Osteoblast (primary cell): Measurements from ENCODE around the gene NPR3. TPM values are rescaled to one million over a fixed set of nuclear protein-coding genes. Genes with fewer than 3 reads are reported as not detected.

Experiments
- DNase-seq: peaks from one replicate; pipeline ENCODE4 v3.0.0; 2011; ENCODE audit warnings: low spot score, mixed read lengths; ENCODE audit not compliant: insufficient read length; ENCODE audit errors: missing footprints
- H2AFZ ChIP-seq: 2 replicates; pipeline ENCODE4 v1.6.0; 2011; ENCODE audit warnings: mild to moderate bottlenecking, low read length
- H3K27ac ChIP-seq: 2 replicates; pipeline ENCODE4 v1.5.1; 2011; ENCODE audit warnings: mild to moderate bottlenecking, low read depth, low read length, moderate library complexity
- H3K27me3 ChIP-seq: 2 replicates; pipeline ENCODE4 v1.6.0; 2012; ENCODE audit warnings: mild to moderate bottlenecking, control low read depth, inconsistent platforms, low read length, moderate library complexity; ENCODE audit not compliant: insufficient read depth
- H3K36me3 ChIP-seq: 2 replicates; pipeline ENCODE4 v1.5.1; 2011; ENCODE audit warnings: mild to moderate bottlenecking, low read length, control low read depth, moderate library complexity; ENCODE audit not compliant: insufficient read depth
- H3K4me1 ChIP-seq: 2 replicates; pipeline ENCODE4 v1.5.1; 2011; ENCODE audit warnings: mild to moderate bottlenecking, low read length, control low read depth, moderate library complexity; ENCODE audit not compliant: insufficient read depth
- H3K4me2 ChIP-seq: 2 replicates; pipeline ENCODE4 v1.6.0; 2011; ENCODE audit warnings: mild to moderate bottlenecking, low read length; ENCODE audit not compliant: insufficient read depth
- H3K4me3 ChIP-seq: fragments of 200-600 bp; sonication (generic); 3 replicates; pipeline ENCODE4 v1.5.1; 2012; ENCODE audit warnings: mild to moderate bottlenecking, low read length, inconsistent platforms; ENCODE audit not compliant: insufficient read depth
- H3K79me2 ChIP-seq: 2 replicates; pipeline ENCODE4 v1.6.0; 2012; ENCODE audit warnings: mild to moderate bottlenecking, low read length, control low read depth, inconsistent platforms; ENCODE audit not compliant: insufficient read depth
- H3K9me3 ChIP-seq: 2 replicates; pipeline ENCODE4 v1.5.1; 2011; ENCODE audit warnings: low read depth, low read length, control low read depth
- H4K20me1 ChIP-seq: 2 replicates; pipeline ENCODE4 v1.6.0; 2012; ENCODE audit warnings: mild to moderate bottlenecking, low read length, control low read depth; ENCODE audit not compliant: insufficient read depth
- total RNA-seq: library from RNA; depleted of rRNA; stranded (reverse); fragments of >200 nt; gene quantifications from 2 replicates; pipeline ENCODE4 v1.2.3, GENCODE V29; 2012
- TF ChIP-seq, protein P1 (sequence below): IDR thresholded peaks from 2 replicates; pipeline ENCODE4 v1.5.1; 2011; ENCODE audit warnings: mild to moderate bottlenecking, low read depth, low read length, moderate library complexity; ENCODE audit errors: extremely low read depth

The NPR3 gene
- total RNA-seq, 1 donor: 92.3 TPM

DNA sequence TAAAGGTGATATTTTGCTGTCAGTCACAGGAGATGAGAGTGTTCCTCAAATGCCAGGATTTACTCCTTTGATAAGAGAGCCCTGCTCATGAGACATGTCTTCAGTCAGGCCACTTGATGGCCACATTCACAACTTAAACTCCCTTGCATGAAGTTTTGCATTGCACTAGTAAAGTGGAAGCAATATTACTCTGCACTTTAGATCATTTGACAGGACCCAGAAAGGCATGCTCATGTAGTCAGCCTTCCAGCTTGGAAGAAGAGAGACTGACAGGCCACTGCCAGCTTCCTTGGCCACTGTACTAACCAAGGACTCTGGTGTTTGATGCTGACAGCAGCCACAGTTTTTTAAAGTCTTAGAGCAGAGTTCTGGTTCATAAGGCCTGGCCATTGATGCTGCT is 42.6 kb downstream of the NPR3 start:
- Histone ChIP-seq H2AFZ (no peak overlapping the region), H3K79me2 (peaks cover 41% of the 10 kb centered on the region), H3K4me1 (peaks cover 27% of the 10 kb centered on the region), H3K36me3 (peaks cover 7% of the 10 kb centered on the region), H4K20me1 (no peaks in the 10 kb centered on the region), H3K4me2 (peak overlapping the region; percentile 1), H3K27me3 (no peaks in the 10 kb centered on the region), H3K27ac (peak overlapping the region; percentile 88), H3K4me3 (no peak overlapping the region), H3K9me3 (no peaks in the 10 kb centered on the region)
- TF ChIP-seq, protein P1, sequence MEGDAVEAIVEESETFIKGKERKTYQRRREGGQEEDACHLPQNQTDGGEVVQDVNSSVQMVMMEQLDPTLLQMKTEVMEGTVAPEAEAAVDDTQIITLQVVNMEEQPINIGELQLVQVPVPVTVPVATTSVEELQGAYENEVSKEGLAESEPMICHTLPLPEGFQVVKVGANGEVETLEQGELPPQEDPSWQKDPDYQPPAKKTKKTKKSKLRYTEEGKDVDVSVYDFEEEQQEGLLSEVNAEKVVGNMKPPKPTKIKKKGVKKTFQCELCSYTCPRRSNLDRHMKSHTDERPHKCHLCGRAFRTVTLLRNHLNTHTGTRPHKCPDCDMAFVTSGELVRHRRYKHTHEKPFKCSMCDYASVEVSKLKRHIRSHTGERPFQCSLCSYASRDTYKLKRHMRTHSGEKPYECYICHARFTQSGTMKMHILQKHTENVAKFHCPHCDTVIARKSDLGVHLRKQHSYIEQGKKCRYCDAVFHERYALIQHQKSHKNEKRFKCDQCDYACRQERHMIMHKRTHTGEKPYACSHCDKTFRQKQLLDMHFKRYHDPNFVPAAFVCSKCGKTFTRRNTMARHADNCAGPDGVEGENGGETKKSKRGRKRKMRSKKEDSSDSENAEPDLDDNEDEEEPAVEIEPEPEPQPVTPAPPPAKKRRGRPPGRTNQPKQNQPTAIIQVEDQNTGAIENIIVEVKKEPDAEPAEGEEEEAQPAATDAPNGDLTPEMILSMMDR: peak; percentile 21
- peak; percentile 27 for DNase-seq

DNA sequence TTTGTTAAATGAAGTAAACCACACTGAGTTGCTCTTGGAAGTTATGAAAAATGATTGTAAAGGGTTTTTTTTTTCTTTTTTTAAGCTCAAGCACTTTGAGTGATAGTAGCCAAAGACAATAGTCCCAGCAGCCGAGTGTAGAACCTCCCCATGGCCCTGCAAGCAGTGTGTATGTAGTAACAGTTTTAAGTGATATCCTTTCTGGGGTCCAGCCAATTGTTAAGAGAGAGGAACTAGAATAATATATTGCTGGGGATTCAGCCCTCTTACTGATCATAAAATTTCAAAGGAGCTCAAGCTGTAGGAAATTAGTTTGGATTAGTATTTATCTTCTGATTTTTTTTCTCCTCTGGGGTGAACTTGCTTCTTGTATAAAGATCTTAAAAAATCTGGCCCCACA is 43.2 kb downstream of the NPR3 start:
- TF ChIP-seq, protein P1: no peak

DNA sequence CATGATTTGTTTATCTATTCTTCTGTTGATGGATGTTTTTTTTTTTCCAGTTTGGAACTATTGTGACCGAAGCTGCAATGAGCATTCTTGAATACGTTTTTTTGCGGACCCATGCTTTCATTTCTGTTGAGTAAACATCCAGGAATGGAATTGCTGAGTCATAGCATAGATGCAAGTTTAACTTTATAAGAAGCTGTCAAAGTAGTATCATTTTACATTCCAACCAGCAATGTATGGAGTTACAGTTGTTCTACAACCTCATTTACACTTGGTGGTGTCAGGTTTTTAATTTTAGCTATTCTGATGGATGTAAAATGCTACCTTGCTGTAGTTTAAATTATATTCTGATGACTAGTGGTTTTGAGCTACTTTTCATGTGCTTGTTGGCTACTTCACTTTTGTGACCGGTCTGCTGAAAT is 49.0 kb downstream of the NPR3 start:
- Histone ChIP-seq H3K27ac (peak overlapping the region; percentile 73), H3K27me3 (no peaks in the 10 kb centered on the region), H3K79me2 (peaks cover 50% of the 10 kb centered on the region), H3K36me3 (peaks cover 6% of the 10 kb centered on the region), H2AFZ (peak overlapping the region; percentile 9), H3K4me1 (peaks cover 7% of the 10 kb centered on the region), H3K9me3 (no peaks in the 10 kb centered on the region), H3K4me2 (peak overlapping the region; percentile 87), H4K20me1 (no peaks in the 10 kb centered on the region), H3K4me3 (peak overlapping the region; percentile 64)
- peak; percentile 34 for DNase-seq
- TF ChIP-seq, protein P1: no peak

More for the DNA sequence above, 43.2 kb downstream of the NPR3 start:
- Histone ChIP-seq H3K27ac (peak overlapping the region; percentile 88), H3K4me2 (peak overlapping the region; percentile 1), H2AFZ (no peak overlapping the region), H3K79me2 (peaks cover 42% of the 10 kb centered on the region), H4K20me1 (no peaks in the 10 kb centered on the region), H3K4me3 (no peak overlapping the region), H3K4me1 (peaks cover 27% of the 10 kb centered on the region), H3K9me3 (no peaks in the 10 kb centered on the region), H3K36me3 (peaks cover 7% of the 10 kb centered on the region), H3K27me3 (no peaks in the 10 kb centered on the region)
- DNase-seq: peak; percentile 71

DNA sequence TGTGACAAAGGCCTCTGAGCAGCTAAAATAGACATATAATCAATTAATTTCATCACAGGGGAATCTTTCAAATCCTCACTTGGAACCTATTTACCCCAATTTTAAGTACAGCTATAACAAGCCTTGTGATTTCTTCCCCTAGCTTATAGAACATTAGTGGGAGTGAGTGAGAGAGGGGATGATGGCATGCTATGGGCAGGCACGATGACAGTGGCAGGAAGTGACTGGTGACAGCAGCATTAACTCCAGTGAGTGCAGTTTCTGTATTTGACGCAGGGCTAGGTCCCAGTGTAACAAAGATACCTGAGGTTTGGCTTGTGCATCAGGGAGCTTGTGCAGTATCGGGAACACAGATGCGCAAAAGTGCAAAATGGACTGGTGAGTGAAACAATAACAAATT is 54.1 kb downstream of the NPR3 start:
- TF ChIP-seq, protein P1: no peak

More for the DNA sequence above, 54.1 kb downstream of the NPR3 start:
- no peaks in the 10 kb centered on the region for H4K20me1 ChIP-seq
- no peak overlapping the region for H3K4me3 ChIP-seq
- H3K79me2 ChIP-seq: peaks cover 68% of the 10 kb centered on the region
- H3K36me3 ChIP-seq: peaks cover 20% of the 10 kb centered on the region
- H3K4me1 ChIP-seq: peaks cover 21% of the 10 kb centered on the region
- no peaks in the 10 kb centered on the region for H3K27me3 ChIP-seq
- DNase-seq: no peak
- H3K27ac ChIP-seq: no peak overlapping the region
- no peak overlapping the region for H3K4me2 ChIP-seq
- no peaks in the 10 kb centered on the region for H3K9me3 ChIP-seq
- H2AFZ ChIP-seq: no peak overlapping the region
